Neural progenitor cell (in vitro differentiated cells): ENCODE measurements around the gene FAM110A. TPM values are rescaled to one million over a fixed set of nuclear protein-coding genes. Genes with fewer than 3 reads are reported as not detected.
"Not testable (repeated sequence)": the region's sequence is repeated elsewhere in the genome, so short reads cannot be mapped to it uniquely, and the experiment has no call there.

Experiments
- DNase-seq: peaks from one replicate; pipeline ENCODE4 v3.0.0-alpha.2; 2016; ENCODE audit warnings: low spot score
- H2AFZ ChIP-seq: fragments of 200-600 bp; sonication (generic); replicated peaks from 2 replicates; pipeline ENCODE4 v1.6.1; 2016; ENCODE audit warnings: antibody characterized with exemption
- H3F3A ChIP-seq: fragments of 200-600 bp; sonication (generic); 2 replicates; pipeline ENCODE4 v1.6.1; 2016; ENCODE audit warnings: antibody characterized with exemption, low read depth
- H3K27ac ChIP-seq: fragments of 200-600 bp; sonication (generic); 2 replicates; pipeline ENCODE4 v1.5.1; 2016; ENCODE audit warnings: mild to moderate bottlenecking
- H3K27me3 ChIP-seq: fragments of 200-600 bp; sonication (generic); 2 replicates; pipeline ENCODE4 v1.6.1; 2016; ENCODE audit warnings: mild to moderate bottlenecking, moderate library complexity
- H3K36me3 ChIP-seq: fragments of 200-600 bp; sonication (generic); 2 replicates; pipeline ENCODE4 v1.5.1; 2016
- H3K4me1 ChIP-seq: fragments of 200-600 bp; sonication (generic); 2 replicates; pipeline ENCODE4 v1.6.1; 2016; ENCODE audit warnings: mixed run types
- H3K4me2 ChIP-seq: fragments of 200-600 bp; sonication (generic); 2 replicates; pipeline ENCODE4 v1.6.1; 2016
- H3K4me3 ChIP-seq: fragments of 200-600 bp; sonication (generic); 2 replicates; pipeline ENCODE4 v1.5.1; 2016
- H3K79me2 ChIP-seq: fragments of 200-600 bp; sonication (generic); 2 replicates; pipeline ENCODE4 v1.6.1; 2016; ENCODE audit warnings: low read depth
- H3K9ac ChIP-seq: fragments of 200-600 bp; sonication (generic); 2 replicates; pipeline ENCODE4 v1.6.1; 2016
- H3K9me3 ChIP-seq: fragments of 200-600 bp; sonication (generic); 2 replicates; pipeline ENCODE4 v1.5.1; 2016; ENCODE audit warnings: low read depth
- H4K20me1 ChIP-seq: fragments of 200-600 bp; sonication (generic); 2 replicates; pipeline ENCODE4 v1.6.1; 2016; ENCODE audit warnings: low read depth
- H3K27ac Mint-ChIP-seq: 3 replicates; pipeline ENCODE4 v1.8.0; 2021; ENCODE audit warnings: mixed read lengths
- H3K27me3 Mint-ChIP-seq: 2 replicates; pipeline ENCODE4 v1.8.0; 2022; ENCODE audit warnings: low read depth, mild to moderate bottlenecking, inconsistent platforms, moderate library complexity, mixed read lengths; ENCODE audit not compliant: insufficient read depth
- H3K36me3 Mint-ChIP-seq: 3 replicates; pipeline ENCODE4 v1.8.0; 2021; ENCODE audit warnings: mixed read lengths
- H3K4me1 Mint-ChIP-seq: 3 replicates; pipeline ENCODE4 v1.8.0; 2021; ENCODE audit warnings: mixed read lengths
- H3K4me3 Mint-ChIP-seq: 3 replicates; pipeline ENCODE4 v1.8.0; 2021; ENCODE audit warnings: mild to moderate bottlenecking, moderate library complexity, mixed read lengths
- H3K9me3 Mint-ChIP-seq: 3 replicates; pipeline ENCODE4 v1.8.0; 2020; ENCODE audit warnings: mixed read lengths
- CTCF ChIP-seq: fragments of 200-600 bp; sonication (generic); IDR thresholded peaks from 2 replicates; pipeline ENCODE4 v1.5.1; 2017; ENCODE audit warnings: antibody characterized with exemption, mild to moderate bottlenecking
- EZH2 ChIP-seq: fragments of 200-600 bp; sonication (generic); IDR thresholded peaks from 2 replicates; pipeline ENCODE4 v1.6.1; 2017; ENCODE audit warnings: antibody characterized with exemption, mild to moderate bottlenecking, moderate library complexity
- EZH2phosphoT487 ChIP-seq: fragments of 200-600 bp; sonication (generic); IDR thresholded peaks from 2 replicates; pipeline ENCODE4 v1.6.1; 2017; ENCODE audit warnings: antibody characterized with exemption
- total RNA-seq: library from RNA; depleted of rRNA; stranded (reverse); fragments of >200 nt; gene quantifications from 2 replicates; pipeline ENCODE4 v1.2.3, GENCODE V29; 2015; ENCODE audit warnings: low replicate concordance

Gene FAM110A
- total RNA-seq, 1 donor from 2014 or later, result 2.9 TPM

GRCh38 chr20:792248-792647 lies 41.3 kb upstream of the FAM110A start:
- Mint-ChIP-seq H3K36me3 (no peaks in the 10 kb centered on the region), H3K27ac (no peak overlapping the region), H3K27me3 (peaks cover 7% of the 10 kb centered on the region), H3K9me3 (no peaks in the 10 kb centered on the region), H3K4me3 (no peak overlapping the region), H3K4me1 (no peaks in the 10 kb centered on the region)
- Histone ChIP-seq H3K36me3 (no peaks in the 10 kb centered on the region), H2AFZ (no peak overlapping the region), H3K9me3 (no peaks in the 10 kb centered on the region), H3K79me2 (no peaks in the 10 kb centered on the region), H3K4me1 (no peaks in the 10 kb centered on the region), H4K20me1 (no peaks in the 10 kb centered on the region), H3F3A (no peaks in the 10 kb centered on the region), H3K9ac (no peak overlapping the region), H3K4me2 (no peak overlapping the region), H3K4me3 (no peak overlapping the region), H3K27me3 (no peaks in the 10 kb centered on the region), H3K27ac (no peak overlapping the region)
- TF ChIP-seq EZH2, result no peak
- no peak for TF ChIP-seq CTCF
- no peak for TF ChIP-seq EZH2phosphoT487
- DNase-seq, result no peak

- Histone ChIP-seq H3K4me1 (peaks cover 3% of the 10 kb centered on the region), H3K79me2 (no peaks in the 10 kb centered on the region), H3K27me3 (no peaks in the 10 kb centered on the region), H3F3A (no peaks in the 10 kb centered on the region), H3K9ac (no peak overlapping the region), H3K4me2 (no peak overlapping the region), H3K27ac (no peak overlapping the region), H4K20me1 (no peaks in the 10 kb centered on the region), H3K36me3 (no peaks in the 10 kb centered on the region), H3K4me3 (no peak overlapping the region), H2AFZ (no peak overlapping the region), H3K9me3 (no peaks in the 10 kb centered on the region)
- H3K4me1 Mint-ChIP-seq, result no peaks in the 10 kb centered on the region
- no peak overlapping the region for H3K4me3 Mint-ChIP-seq
- DNase-seq, result no peak
- H3K36me3 Mint-ChIP-seq, result no peaks in the 10 kb centered on the region
- H3K9me3 Mint-ChIP-seq, result peaks cover 2% of the 10 kb centered on the region
- H3K27me3 Mint-ChIP-seq, result peaks cover 8% of the 10 kb centered on the region
- TF ChIP-seq EZH2phosphoT487, result no peak
- no peak for TF ChIP-seq CTCF
- no peak for TF ChIP-seq EZH2
- H3K27ac Mint-ChIP-seq, result no peak overlapping the region
Measured at GRCh38 chr20:796921-797320, 36.6 kb upstream of the FAM110A start.

- not testable (repeated sequence) for H3K9ac ChIP-seq, H2AFZ ChIP-seq, H3K36me3 ChIP-seq, H3K79me2 ChIP-seq, H3K36me3 Mint-ChIP-seq, H4K20me1 ChIP-seq, DNase-seq, H3K27ac ChIP-seq, H3K4me1 Mint-ChIP-seq, H3K27me3 ChIP-seq, H3K4me3 ChIP-seq, H3K4me3 Mint-ChIP-seq, H3K27ac Mint-ChIP-seq, H3F3A ChIP-seq, H3K4me2 ChIP-seq, H3K9me3 Mint-ChIP-seq, H3K4me1 ChIP-seq, H3K9me3 ChIP-seq
- H3K27me3 Mint-ChIP-seq, result peaks cover 12% of the 10 kb centered on the region
Measured at GRCh38 chr20:798746-799145, 34.8 kb upstream of the FAM110A start.

- H3K27ac ChIP-seq, H3K36me3 Mint-ChIP-seq, H3K9me3 ChIP-seq, H3K4me3 ChIP-seq, DNase-seq, H3K4me2 ChIP-seq, H2AFZ ChIP-seq, H3K9ac ChIP-seq, H3K4me3 Mint-ChIP-seq, H3K4me1 ChIP-seq, H3K27ac Mint-ChIP-seq, H4K20me1 ChIP-seq, H3F3A ChIP-seq, H3K79me2 ChIP-seq, H3K36me3 ChIP-seq, H3K27me3 ChIP-seq, H3K4me1 Mint-ChIP-seq: not testable (repeated sequence)
- Mint-ChIP-seq H3K9me3 (peaks cover 20% of the 10 kb centered on the region), H3K27me3 (peaks cover 12% of the 10 kb centered on the region)
Measured at GRCh38 chr20:800026-800425, 33.5 kb upstream of the FAM110A start.
